HL-60 (cell line): ENCODE measurements around the gene LAPTM5.

Experiments used
- DNase-seq, 2 experiments: peaks; one replicate each; pipeline ENCODE4 v3.0.0-alpha.2; 2010 to 2020; ENCODE audit warnings: low read depth in 1 of 2, low spot score in 1 of 2
- H3K27ac ChIP-seq: fragments of 250-450 bp; sonication (Bioruptor Pico); replicated peaks from 2 replicates; pipeline ENCODE4 v1.5.1; 2020; ENCODE audit warnings: mild to moderate bottlenecking, moderate library complexity
- H3K27me3 ChIP-seq: fragments of 250-450 bp; sonication (Bioruptor Pico); 2 replicates; pipeline ENCODE4 v1.5.1; 2021; ENCODE audit warnings: mild to moderate bottlenecking, moderate library complexity; ENCODE audit not compliant: insufficient read depth, poor library complexity, severe bottlenecking
- H3K4me3 ChIP-seq: replicated peaks from 2 replicates; pipeline ENCODE4 v1.5.1; 2011; ENCODE audit warnings: mild to moderate bottlenecking, control low read depth, low read length; ENCODE audit not compliant: insufficient read depth
- GABPA ChIP-seq: IDR thresholded peaks from 2 replicates; pipeline ENCODE4 v1.6.1; 2012; ENCODE audit warnings: low read depth
- POLR2AphosphoS5 ChIP-seq: IDR thresholded peaks from 2 replicates; pipeline ENCODE4 v1.6.1; 2012; ENCODE audit warnings: low read depth
- SPI1 ChIP-seq: IDR thresholded peaks from 2 replicates; pipeline ENCODE4 v1.6.1; 2012; ENCODE audit warnings: low read depth, mild to moderate bottlenecking, borderline replicate concordance
- TF ChIP-seq, protein P1 (sequence below): IDR thresholded peaks from 2 replicates; pipeline ENCODE4 v1.6.1; 2012; ENCODE audit warnings: low read depth; ENCODE audit not compliant: insufficient replicate concordance
- TF ChIP-seq, protein P2 (sequence below): IDR thresholded peaks from one replicate; pipeline ENCODE4 v1.5.1; 2011; ENCODE audit warnings: low read length, control low read depth, inconsistent platforms; ENCODE audit not compliant: insufficient read depth

Gene LAPTM5

DNA sequence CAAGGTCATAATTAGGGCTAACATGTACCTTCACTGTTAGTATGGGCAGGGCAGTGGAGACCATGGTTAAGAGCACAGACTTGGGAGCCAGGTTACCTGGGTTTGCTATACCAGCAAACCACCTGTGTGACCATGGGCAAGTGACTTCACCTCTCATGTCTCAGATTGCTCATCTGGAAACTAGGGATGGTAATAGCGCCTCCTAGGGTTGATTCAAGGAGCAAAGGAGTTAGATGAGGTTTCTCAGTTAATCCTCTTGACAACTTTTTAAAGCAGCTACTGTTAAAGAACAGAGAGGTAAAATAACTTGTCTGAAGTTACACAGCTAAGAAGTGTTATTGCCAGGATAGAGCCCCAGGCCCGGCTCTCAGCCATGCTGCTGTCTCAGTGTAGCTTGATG, 33.4 kb downstream of the LAPTM5 start:
- no peak overlapping the region for H3K4me3 ChIP-seq
- TF ChIP-seq SPI1 (no peak), GABPA (no peak), POLR2AphosphoS5 (no peak)
- TF ChIP-seq, protein P1, sequence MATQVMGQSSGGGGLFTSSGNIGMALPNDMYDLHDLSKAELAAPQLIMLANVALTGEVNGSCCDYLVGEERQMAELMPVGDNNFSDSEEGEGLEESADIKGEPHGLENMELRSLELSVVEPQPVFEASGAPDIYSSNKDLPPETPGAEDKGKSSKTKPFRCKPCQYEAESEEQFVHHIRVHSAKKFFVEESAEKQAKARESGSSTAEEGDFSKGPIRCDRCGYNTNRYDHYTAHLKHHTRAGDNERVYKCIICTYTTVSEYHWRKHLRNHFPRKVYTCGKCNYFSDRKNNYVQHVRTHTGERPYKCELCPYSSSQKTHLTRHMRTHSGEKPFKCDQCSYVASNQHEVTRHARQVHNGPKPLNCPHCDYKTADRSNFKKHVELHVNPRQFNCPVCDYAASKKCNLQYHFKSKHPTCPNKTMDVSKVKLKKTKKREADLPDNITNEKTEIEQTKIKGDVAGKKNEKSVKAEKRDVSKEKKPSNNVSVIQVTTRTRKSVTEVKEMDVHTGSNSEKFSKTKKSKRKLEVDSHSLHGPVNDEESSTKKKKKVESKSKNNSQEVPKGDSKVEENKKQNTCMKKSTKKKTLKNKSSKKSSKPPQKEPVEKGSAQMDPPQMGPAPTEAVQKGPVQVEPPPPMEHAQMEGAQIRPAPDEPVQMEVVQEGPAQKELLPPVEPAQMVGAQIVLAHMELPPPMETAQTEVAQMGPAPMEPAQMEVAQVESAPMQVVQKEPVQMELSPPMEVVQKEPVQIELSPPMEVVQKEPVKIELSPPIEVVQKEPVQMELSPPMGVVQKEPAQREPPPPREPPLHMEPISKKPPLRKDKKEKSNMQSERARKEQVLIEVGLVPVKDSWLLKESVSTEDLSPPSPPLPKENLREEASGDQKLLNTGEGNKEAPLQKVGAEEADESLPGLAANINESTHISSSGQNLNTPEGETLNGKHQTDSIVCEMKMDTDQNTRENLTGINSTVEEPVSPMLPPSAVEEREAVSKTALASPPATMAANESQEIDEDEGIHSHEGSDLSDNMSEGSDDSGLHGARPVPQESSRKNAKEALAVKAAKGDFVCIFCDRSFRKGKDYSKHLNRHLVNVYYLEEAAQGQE, result no peak
- TF ChIP-seq, protein P2, sequence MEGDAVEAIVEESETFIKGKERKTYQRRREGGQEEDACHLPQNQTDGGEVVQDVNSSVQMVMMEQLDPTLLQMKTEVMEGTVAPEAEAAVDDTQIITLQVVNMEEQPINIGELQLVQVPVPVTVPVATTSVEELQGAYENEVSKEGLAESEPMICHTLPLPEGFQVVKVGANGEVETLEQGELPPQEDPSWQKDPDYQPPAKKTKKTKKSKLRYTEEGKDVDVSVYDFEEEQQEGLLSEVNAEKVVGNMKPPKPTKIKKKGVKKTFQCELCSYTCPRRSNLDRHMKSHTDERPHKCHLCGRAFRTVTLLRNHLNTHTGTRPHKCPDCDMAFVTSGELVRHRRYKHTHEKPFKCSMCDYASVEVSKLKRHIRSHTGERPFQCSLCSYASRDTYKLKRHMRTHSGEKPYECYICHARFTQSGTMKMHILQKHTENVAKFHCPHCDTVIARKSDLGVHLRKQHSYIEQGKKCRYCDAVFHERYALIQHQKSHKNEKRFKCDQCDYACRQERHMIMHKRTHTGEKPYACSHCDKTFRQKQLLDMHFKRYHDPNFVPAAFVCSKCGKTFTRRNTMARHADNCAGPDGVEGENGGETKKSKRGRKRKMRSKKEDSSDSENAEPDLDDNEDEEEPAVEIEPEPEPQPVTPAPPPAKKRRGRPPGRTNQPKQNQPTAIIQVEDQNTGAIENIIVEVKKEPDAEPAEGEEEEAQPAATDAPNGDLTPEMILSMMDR, result no peak
- H3K27ac ChIP-seq, result no peak overlapping the region
- no peak for DNase-seq
- no peaks in the 10 kb centered on the region for H3K27me3 ChIP-seq

DNA sequence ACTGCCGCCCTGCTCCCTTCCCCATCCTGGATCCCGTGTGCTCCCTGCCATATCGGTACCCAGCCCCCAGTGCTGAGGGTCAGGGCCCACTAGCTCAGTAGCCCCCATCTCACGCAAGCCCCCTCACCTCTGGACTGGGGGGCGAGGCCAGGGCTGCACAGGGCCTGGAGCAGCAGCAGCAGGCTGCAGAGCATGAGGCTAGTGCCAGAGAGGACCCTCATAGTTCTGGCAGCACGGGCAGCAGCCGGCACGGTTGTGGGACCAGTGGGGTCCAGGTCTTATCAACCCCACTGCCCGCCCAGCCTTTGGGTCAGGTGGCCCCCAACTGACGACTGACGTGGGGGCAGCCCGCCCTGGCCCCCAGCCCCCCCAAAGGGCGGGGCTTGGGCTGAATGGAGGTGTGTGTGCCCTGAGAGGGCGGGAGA, 34.2 kb downstream of the LAPTM5 start, which contains the start of gene MATN1:
MATN1 (minus strand) TSS at position 255 of the 425 bp plus-strand sequence; CDS start at position 221, 34 bp downstream.
- TF ChIP-seq GABPA, result no peak
- TF ChIP-seq, protein P2, result no peak
- TF ChIP-seq, protein P1, result no peak
- no peak for TF ChIP-seq POLR2AphosphoS5
- no peak for TF ChIP-seq SPI1
- Histone ChIP-seq H3K27me3 (no peaks in the 10 kb centered on the region), H3K4me3 (no peak within 1 kb of the TSS), H3K27ac (no peak within 1 kb of the TSS)
- DNase-seq, result no peak

DNA sequence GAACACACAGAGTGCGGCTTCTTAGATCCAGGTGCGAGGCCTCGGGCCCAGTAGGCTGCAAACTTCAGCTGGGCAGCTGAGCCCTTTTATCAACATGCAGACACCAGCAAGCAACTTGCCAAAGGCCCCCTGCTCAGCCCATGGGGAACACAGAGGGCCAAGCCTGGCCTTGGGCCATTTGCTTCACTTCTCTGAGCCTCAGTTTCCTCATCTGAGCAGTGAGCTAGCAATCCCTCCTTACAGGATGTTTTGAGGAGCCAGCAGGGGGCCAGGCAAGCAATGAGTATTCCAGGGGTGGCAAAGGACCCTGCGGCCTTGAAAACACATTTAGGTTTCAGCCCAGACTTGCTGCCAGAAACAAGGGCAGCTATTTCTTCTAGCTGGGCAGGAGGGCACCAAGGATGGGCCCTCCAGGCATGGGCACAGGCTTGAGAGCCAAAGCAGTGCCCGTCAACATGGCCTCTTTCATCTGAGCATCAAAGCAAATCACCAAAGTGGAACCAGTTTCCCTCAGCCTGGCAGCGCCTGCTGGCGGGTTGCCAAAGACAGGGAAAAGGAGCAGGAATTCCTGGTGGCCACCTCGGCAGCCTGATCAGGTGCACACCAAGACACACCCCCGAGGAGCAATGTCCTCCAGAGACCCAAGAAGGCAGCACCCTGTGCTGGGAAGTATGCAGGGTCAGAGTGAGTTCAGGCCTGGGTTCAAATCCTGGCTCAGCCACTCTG, 35.6 kb downstream of the LAPTM5 start:
- TF ChIP-seq, protein P1, result no peak
- TF ChIP-seq, protein P2, result no peak
- TF ChIP-seq GABPA, result no peak
- no peak for TF ChIP-seq POLR2AphosphoS5
- TF ChIP-seq SPI1, result no peak
- no peak for DNase-seq

More for the DNA sequence above, 35.6 kb downstream of the LAPTM5 start:
- Histone ChIP-seq H3K27ac (no peak overlapping the region), H3K27me3 (no peaks in the 10 kb centered on the region), H3K4me3 (no peak overlapping the region)
